LNCAP (cell line): ENCODE results near the gene ZNF318.

Source experiments
- CTCF ChIP-seq: fragments of 450-650 bp; IDR thresholded peaks from 2 replicates; pipeline ENCODE4 v1.5.1; 2017; ENCODE audit warnings: mild to moderate bottlenecking

Gene ZNF318

DNA sequence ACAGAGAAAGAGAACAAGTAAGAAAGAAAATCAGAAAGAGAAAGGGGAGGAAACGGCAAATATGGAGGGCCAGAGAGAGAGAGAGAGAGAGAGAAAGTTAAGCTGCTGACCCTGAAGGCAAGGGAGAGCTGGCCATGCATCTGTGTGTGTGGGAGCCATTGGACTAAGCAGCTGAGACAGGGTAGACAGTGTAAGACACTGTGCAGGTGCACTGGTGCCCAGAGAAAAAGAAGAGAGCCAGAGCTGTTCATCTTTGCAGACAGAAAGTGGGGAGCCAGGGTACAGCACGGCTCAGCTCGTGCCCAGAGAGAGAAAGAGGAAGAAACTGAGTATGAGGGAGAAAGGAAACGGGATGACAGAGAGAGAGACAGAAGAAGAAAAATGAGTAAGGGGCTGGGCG lies 24.2 kb upstream of the ZNF318 start:
- no peak for TF ChIP-seq CTCF

- no peak for TF ChIP-seq CTCF
These were observed 22.1 kb upstream of the ZNF318 start for GRCh38 chr6:43391440-43392031.

GRCh38 chr6:43389730-43390295 lies 20.4 kb upstream of the ZNF318 start:
- no peak for TF ChIP-seq CTCF

DNA sequence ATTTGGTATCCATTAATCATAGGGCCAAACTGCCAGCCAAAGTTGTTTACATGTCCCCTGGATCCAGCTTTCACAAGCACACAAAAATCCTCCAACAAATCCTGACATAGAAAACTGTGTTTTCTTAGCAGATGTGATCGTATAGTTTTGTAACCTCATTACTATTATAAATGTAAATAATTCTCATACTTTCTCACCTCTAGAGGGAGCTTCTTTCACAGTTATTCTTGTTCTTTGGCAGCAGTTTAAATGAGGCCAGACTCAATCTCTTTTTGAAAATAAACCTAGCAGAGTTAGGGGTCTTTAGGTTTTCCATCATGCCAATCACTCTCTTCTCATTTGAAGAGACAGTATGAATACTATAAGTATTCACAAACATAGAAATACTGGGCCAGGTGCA lies 17.0 kb upstream of the ZNF318 start:
- peak; percentile 26; the same call in 1 of the 2 replicates for TF ChIP-seq CTCF

GRCh38 chr6:43383021-43383667 lies 13.7 kb upstream of the ZNF318 start:
- TF ChIP-seq CTCF, result no peak

GRCh38 chr6:43378631-43379030 lies 9.2 kb upstream of the ZNF318 start:
- no peak for TF ChIP-seq CTCF

GRCh38 chr6:43377710-43378229 lies 8.3 kb upstream of the ZNF318 start:
- no peak for TF ChIP-seq CTCF
